Peyer's patch (tissue), 4 donors: Measurements from ENCODE around the gene BCL11A. TPM values are rescaled to one million over a fixed set of nuclear protein-coding genes. Genes with fewer than 3 reads are reported as not detected.

Experiments
- DNase-seq, 3 donors: peaks; one replicate each; pipeline ENCODE4 v3.0.0-alpha.2; 2017 to 2019
- H3K27ac ChIP-seq, 4 donors: fragments of 200-600 bp; sonication (generic); one replicate each; pipeline ENCODE4 v1.5.1; 2016 to 2019
- H3K27me3 ChIP-seq, 2 donors: fragments of 200-600 bp; sonication (generic); one replicate each; pipeline ENCODE4 v1.5.1; 2019
- H3K36me3 ChIP-seq, 3 donors: fragments of 200-600 bp; sonication (generic); one replicate each; pipeline ENCODE4 v1.5.1; 2016 to 2019
- H3K4me1 ChIP-seq, 4 donors: fragments of 200-600 bp; sonication (generic); one replicate each; pipeline ENCODE4 v1.5.1; 2016 to 2019
- H3K4me3 ChIP-seq, 4 donors: fragments of 200-600 bp; sonication (generic); 1 replicate in 3 of 4; 2 replicates in 1 of 4; pipeline ENCODE4 v1.5.1; 2016 to 2019; ENCODE audit warnings: mild to moderate bottlenecking in 1 of 4
- H3K9me3 ChIP-seq, 4 donors: fragments of 200-600 bp; sonication (generic); one replicate each; pipeline ENCODE4 v1.5.1; 2016 to 2019; ENCODE audit warnings: mild to moderate bottlenecking in 1 of 4
- POLR2A ChIP-seq, 2 donors: fragments of 450-650 bp; IDR thresholded peaks; one replicate each; pipeline ENCODE4 v1.5.1; 2017; ENCODE audit warnings: antibody characterized with exemption in 2 of 2, mild to moderate bottlenecking in 2 of 2, moderate library complexity in 2 of 2
- total RNA-seq, 4 donors: library from RNA; depleted of rRNA; stranded (reverse); fragments of >200 nt; gene quantifications; one replicate each; pipeline ENCODE4 v1.1.0, GENCODE V29; 2016
- TF ChIP-seq, protein P1 (sequence below), 6 experiments: fragments of 450-650 bp in 4 of 6; fragments of 200-600 bp in 2 of 6; sonication (generic) in 1 of 6; IDR thresholded peaks; one replicate each; pipeline ENCODE4 v1.5.1; 2017 to 2019; ENCODE audit warnings: antibody characterized with exemption in 6 of 6, mild to moderate bottlenecking in 3 of 6, moderate library complexity in 1 of 6

BCL11A gene
- total RNA-seq, 4 donors from 2014 or later, result 35.4 to 94.9 (median 68.8) TPM

DNA sequence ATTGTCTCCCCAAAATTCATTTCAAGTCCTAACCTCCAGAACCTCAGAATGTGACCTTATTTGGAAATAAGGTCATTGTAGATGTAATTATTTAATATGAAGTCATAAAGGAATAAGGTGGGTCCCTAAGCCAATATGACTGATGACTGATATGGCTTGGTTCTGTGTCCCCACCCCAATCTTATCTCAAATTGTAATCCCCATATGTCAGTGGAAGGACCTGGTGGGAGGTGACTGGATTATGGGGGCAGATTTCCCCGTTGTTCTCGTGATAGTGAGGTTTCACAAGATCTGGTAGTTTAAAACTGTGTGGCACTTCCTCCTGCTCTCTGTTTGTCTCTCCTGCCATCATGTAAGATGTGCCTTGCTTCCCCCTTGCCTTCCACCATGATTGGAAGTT, 43.0 kb upstream of the BCL11A start:
- Histone ChIP-seq H3K27me3 (no peaks in the 10 kb centered on the region), H3K27ac (no peak overlapping the region), H3K9me3 (peaks cover 0 to 6% (median 0%) of the 10 kb centered on the region in 4 donors), H3K4me1 (no peaks in the 10 kb centered on the region), H3K36me3 (no peaks in the 10 kb centered on the region), H3K4me3 (no peak overlapping the region)
- no peak for TF ChIP-seq POLR2A (IDR thresholded peaks at IDR 0.05)
- TF ChIP-seq, protein P1, sequence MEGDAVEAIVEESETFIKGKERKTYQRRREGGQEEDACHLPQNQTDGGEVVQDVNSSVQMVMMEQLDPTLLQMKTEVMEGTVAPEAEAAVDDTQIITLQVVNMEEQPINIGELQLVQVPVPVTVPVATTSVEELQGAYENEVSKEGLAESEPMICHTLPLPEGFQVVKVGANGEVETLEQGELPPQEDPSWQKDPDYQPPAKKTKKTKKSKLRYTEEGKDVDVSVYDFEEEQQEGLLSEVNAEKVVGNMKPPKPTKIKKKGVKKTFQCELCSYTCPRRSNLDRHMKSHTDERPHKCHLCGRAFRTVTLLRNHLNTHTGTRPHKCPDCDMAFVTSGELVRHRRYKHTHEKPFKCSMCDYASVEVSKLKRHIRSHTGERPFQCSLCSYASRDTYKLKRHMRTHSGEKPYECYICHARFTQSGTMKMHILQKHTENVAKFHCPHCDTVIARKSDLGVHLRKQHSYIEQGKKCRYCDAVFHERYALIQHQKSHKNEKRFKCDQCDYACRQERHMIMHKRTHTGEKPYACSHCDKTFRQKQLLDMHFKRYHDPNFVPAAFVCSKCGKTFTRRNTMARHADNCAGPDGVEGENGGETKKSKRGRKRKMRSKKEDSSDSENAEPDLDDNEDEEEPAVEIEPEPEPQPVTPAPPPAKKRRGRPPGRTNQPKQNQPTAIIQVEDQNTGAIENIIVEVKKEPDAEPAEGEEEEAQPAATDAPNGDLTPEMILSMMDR (IDR thresholded peaks at IDR 0.05), result no peak
- no peak for DNase-seq

DNA sequence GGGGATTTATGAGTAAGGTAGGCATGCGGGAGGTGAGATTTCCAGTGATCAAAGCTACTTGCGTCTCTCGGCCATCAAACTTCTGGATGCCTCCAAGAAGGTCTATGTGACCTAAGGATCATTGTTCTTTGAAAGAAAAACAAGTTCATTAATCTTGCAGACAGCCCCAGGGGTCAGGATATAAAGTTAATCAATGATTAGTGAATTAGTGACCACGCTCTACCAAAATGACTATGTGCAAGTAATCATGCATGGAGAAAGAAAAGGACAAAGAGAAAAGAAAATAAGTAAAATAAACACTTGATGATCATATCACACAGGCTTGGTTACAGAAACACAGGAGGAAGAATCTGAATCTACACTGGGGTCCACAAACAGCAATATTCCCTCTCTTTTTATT, 42.5 kb upstream of the BCL11A start:
- TF ChIP-seq POLR2A (IDR thresholded peaks at IDR 0.05), result no peak
- TF ChIP-seq, protein P1 (IDR thresholded peaks at IDR 0.05), result no peak
- Histone ChIP-seq H3K4me1 (no peaks in the 10 kb centered on the region), H3K4me3 (no peak overlapping the region), H3K27ac (no peak overlapping the region), H3K36me3 (no peaks in the 10 kb centered on the region), H3K27me3 (no peaks in the 10 kb centered on the region), H3K9me3 (peaks cover 0 to 4% (median 0%) of the 10 kb centered on the region in 4 donors)
- DNase-seq, result no peak

DNA sequence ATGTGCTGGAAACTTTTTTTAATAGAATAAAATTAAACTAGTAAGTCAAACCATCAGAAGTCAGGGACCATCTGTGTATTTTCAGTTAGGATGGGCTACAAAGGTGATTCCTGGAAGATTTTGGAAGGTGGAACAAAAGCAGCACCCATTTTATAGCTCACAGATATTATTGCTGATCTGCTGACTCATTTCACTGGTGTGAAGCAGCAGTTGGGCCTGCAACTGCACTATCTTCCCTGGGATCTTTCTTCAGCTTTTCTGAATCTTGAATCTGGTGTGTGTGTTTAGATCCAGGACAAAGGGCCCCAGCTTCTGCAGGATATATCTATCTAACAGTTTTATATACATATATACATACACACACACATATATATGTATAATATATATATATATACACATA, 35.6 kb upstream of the BCL11A start:
- no peak for DNase-seq
- TF ChIP-seq, protein P1 (IDR thresholded peaks at IDR 0.05), result no peak
- TF ChIP-seq POLR2A (IDR thresholded peaks at IDR 0.05), result no peak
- Histone ChIP-seq H3K4me1 (no peaks in the 10 kb centered on the region), H3K27me3 (no peaks in the 10 kb centered on the region), H3K4me3 (no peak overlapping the region), H3K9me3 (no peaks in the 10 kb centered on the region), H3K27ac (no peak overlapping the region), H3K36me3 (no peaks in the 10 kb centered on the region)

DNA sequence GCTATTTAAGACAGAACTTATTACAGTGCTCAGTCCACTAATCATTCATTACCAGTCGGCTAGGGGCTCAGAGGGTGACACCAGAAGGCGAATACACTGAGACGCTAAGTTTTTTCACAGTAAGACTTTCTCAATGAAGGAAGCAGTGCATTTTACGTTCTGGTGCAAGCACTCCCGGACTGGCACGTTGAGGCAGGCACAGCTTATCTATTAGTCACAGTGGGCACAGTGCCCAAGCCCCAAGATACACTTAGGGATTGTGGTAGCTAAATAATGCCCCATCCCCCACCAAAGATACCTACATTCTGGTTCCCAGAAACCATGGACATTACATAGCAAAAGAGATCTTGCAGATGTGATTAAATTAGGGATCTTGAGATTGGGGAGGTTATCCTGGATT, 32.6 kb upstream of the BCL11A start:
- H3K9me3 ChIP-seq, result no peaks in the 10 kb centered on the region
- TF ChIP-seq POLR2A (IDR thresholded peaks at IDR 0.05), result no peak
- TF ChIP-seq, protein P1 (IDR thresholded peaks at IDR 0.05), result no peak

DNA sequence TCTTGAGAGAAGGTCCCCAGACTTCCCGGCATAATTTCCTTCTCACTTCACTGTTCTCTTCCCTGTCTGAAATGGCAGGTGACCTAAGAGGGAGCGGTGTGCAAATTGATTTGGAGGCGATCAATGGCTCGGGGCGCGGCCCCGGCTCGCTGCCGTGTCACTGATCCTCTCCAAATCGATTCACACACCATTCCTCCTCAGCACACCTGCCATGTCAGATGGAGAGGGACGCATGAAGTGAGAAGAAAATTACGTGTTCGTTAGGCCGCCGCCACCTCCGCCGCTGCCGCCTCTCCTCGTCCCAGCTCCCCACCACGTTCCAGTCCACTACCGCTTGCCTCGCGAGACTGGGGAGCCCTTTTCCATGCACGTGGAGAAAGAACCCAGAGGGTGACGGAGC, 31.8 kb upstream of the BCL11A start:
- Histone ChIP-seq H3K9me3 (no peaks in the 10 kb centered on the region), H3K27ac (no peak overlapping the region), H3K4me3 (no peak overlapping the region), H3K4me1 (peaks cover 0 to 7% (median 4%) of the 10 kb centered on the region in 4 donors), H3K36me3 (no peaks in the 10 kb centered on the region), H3K27me3 (no peaks in the 10 kb centered on the region)
- DNase-seq, result no peak
- TF ChIP-seq, protein P1 (IDR thresholded peaks at IDR 0.05), result no peak
- no peak for TF ChIP-seq POLR2A (IDR thresholded peaks at IDR 0.05)

More for the DNA sequence above, 32.6 kb upstream of the BCL11A start:
- Histone ChIP-seq H3K4me3 (no peak overlapping the region), H3K4me1 (peaks cover 0 to 7% (median 4%) of the 10 kb centered on the region in 4 donors), H3K27ac (no peak overlapping the region), H3K27me3 (no peaks in the 10 kb centered on the region), H3K36me3 (no peaks in the 10 kb centered on the region)
- no peak for DNase-seq

DNA sequence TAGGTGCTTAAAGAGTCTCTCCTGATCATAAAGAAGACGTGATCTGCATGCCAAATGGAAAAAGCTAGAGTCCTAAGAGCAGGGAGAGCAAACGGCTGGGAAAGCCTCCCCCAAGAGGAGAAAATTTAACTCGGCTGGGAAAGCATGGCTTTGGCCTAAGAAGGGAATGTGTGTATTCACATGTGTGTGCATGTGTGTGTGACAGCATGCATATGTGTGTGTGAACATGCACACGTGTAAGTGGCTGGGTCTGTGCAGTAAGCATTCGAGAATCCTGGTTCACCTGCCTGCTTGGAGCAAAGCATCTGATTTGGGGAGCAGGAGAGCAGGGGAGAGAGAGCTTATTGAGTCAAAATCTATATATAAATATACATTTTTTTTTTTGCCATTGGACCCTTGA, 30.1 kb upstream of the BCL11A start:
- Histone ChIP-seq H3K27ac (no peak overlapping the region), H3K9me3 (no peaks in the 10 kb centered on the region), H3K4me1 (peaks cover 0 to 7% (median 4%) of the 10 kb centered on the region in 4 donors), H3K4me3 (no peak overlapping the region), H3K36me3 (no peaks in the 10 kb centered on the region), H3K27me3 (no peaks in the 10 kb centered on the region)
- no peak for DNase-seq
- no peak for TF ChIP-seq POLR2A (IDR thresholded peaks at IDR 0.05)
- TF ChIP-seq, protein P1 (IDR thresholded peaks at IDR 0.05), result no peak
